ENCODE measurements around the gene AGXT2.
A peak's percentile ranks its signal among the peaks of the same experiment; 100 is the strongest.
"Not testable (repeated sequence)": the region's sequence is repeated elsewhere in the genome, so short reads cannot be mapped to it uniquely, and the experiment has no call there.

AGXT2 gene

DNA sequence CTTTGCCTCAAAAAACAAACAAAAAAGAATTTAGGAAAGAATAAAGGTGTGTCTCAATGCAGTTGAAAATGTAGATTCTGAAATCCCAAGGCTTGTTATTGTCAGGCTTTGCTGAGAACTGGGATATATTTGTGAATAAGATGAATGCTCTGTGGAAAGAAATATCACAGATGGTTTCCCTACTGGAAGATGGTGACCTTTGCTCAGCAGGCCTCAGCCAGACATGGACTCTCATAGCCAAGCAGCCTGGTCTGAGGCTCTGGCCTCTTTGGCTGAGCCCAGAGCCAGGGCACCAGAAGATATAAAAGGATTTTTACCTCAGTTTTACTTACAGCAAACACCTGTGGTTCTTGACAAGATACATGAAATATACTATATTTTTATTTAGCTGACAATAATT, 37.1 kb downstream of the AGXT2 start:
- no peak for DNase-seq

DNA sequence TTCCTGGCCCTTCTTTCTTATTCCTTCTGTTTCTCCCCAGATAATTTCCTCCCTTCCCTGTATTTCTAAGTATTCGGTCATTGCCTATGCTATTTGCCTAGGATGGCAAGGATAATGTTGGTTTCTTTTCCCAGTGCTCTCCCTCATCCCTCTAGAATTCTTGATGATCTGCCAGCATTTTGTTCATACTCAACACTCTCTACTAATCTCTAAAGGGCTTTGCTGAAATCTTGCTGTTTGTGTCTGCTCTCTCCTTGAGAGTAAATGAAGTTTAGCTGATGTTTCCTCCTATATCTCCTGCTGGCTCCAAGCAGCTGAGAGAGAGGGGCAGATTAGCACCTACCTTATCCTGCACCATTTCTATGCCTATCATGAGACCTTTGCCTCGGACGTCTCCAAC, 38.1 kb downstream of the AGXT2 start:
- no peak for DNase-seq

DNA sequence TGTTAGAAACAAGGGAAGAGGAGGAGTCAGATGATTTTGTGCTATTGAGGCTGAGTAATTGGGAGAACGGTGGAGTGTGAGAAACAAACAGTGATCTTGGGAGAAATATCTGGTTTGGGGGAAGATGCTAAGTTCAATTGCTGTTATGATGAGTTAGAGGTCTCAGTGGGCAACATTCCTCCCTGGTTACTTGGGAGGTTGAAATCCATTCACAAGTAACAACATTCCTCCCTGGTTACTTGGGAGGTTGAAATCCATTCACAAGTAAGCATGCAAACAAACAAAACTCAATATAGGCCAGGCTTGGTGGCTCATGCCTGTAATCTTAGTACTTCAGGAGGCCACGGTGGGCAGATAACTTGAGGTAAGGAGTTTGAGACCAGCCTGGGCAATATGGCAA, 38.7 kb downstream of the AGXT2 start:
- DNase-seq = no peak

DNA sequence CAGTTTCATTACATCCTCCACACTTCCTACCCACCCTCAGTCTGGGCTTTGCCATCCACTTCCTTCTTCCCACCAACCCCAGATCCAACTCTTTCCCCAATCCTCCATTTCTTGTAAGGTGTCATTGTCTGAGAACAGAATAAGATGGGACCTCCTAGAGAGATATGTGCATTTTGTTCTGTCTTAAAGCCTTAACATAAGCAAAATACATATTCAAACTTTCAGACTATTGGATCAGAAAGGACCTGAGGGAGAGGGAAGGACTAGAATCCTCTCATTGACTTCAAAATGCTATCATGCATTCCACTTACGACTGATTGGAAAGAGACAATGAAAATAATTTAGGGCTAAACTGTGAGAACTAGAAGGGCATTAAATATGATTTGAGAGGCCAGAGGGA, 43.0 kb downstream of the AGXT2 start:
- DNase-seq = no peak

DNA sequence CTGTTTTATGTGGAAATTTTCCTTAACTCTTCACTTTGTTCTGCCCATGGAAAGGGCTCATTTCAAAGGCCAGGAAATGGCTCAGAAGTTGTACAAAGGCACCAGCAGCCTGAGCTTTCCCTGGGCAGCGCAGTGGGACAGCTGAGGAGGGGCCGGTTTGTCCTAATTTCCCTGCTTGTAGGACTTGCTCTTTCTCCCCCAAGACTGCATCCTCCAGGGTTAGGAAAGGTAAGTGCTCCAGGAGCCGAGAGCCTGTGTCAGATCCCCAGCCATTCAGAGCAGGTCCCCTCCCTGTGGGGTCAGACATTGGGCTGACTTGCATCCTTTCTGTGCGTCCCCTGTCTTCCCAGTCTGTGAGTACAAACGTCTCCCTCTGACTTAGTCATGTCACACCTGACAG, 43.5 kb downstream of the AGXT2 start:
- no peak for DNase-seq

DNA sequence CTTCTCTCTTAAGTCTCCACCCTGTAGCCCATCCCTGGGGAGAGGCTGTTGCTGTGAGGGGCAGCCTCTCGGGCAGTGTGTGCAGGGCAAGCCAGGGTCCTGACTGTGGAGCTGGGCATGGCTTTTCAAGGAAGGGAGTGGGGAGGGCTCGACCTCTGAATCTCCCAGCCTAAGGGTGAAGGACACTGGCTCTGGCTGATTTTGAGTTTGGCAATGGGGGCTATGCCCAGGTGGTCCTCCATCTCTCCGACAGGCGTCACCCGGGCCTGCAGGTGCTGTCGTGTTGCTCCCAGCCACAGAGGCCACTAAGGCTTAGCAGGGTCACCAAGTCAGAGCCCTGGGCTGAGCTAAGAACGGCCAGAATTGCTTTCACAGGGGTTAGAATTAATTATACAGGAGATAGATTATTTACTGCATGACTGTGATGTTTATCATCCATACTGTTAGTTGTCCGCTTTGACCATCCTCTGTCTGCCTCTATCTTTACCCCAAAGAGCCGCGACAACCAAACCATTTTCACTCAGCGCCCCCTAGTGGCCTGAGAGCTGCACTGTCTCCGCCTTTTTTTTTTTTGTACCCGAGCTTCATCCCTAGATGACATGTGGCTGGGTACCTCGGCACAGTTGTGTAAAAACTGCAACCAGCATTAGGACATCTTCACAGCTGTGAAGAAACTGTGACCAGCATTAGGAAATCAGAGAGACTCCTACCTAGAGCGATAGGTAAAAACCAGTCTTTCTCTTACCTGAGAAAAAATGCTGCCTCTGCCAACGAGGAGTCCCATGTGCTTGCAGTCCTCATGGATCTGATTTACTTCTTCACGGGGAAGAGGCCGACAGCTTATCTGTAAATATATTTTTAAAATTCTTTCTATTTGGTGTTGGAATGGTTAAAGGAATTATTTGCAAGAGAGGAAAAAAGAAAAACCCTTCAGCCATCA, 44.5 kb downstream of the AGXT2 start:
- peak; percentile 16 for DNase-seq

DNA sequence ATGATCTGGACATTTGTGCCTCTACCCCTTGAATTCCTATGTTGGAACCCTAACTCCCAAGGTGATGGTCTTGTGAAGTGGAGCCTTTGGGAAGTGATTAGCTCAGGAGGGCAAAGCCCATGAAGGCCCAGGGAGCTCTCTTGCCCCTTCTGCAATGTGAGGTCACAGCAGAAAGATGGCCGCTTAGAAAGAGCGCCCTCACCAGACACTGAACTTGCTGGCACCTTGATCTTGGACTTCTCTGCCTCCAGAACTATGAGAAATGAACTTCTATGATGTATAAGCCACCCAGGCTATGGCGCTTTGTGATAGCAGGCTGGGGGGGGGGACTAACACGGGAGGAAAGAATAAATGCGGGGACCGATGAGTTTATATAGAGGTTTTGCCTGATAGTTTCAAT, 45.3 kb downstream of the AGXT2 start:
- DNase-seq = no peak

DNA sequence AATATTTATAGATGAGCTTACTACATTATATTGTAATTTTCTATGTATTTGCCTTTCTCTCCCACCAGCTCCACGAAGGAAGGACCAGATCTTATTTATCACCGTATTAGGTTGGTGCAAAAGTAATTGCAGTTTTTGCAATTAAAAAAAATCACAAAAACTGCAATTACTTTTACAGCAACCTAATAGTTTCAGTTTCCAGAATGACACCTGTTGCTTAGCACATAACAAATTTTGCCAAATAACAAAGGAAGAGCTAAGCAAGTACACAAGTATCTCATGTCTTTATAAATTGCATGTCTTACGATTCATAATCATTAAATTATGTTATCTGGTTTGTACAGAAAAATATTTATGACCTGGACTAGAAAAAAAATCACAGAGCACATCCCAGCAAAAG, 45.9 kb downstream of the AGXT2 start:
- no peak for DNase-seq

DNA sequence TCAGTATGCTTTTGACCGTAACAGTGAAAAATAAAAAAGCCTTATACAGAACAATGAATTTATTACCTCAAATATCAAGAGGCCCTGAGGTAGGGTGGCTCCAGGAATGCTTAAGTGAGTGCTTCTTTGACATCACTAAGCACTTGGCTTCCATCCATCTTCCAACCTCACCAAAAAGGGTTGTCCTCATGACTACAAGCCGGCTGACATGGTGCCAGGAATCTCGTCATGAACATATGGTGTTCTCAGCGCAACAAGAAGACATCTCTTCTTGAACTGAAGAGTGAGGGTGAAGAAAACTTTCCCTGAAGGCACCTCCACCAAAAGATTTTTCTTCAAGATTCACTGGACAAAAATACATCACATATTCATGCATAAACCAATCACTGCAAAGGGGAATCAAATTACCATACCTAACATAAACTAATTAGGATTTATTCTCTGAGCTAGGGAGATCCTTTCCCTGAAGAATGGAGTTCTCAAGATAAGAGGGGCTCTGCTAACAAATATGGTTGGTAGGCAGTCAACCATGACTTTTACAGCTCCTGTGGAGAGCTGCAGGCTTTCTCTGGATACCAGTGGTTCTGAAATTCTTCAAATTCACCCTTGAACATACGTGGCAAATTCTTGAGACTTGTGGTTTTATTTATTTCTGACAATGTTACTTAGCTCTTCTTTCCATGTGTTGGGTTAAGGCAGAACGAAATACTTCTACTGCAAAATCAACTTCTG, 49.5 kb downstream of the AGXT2 start:
- no peak for DNase-seq

DNA sequence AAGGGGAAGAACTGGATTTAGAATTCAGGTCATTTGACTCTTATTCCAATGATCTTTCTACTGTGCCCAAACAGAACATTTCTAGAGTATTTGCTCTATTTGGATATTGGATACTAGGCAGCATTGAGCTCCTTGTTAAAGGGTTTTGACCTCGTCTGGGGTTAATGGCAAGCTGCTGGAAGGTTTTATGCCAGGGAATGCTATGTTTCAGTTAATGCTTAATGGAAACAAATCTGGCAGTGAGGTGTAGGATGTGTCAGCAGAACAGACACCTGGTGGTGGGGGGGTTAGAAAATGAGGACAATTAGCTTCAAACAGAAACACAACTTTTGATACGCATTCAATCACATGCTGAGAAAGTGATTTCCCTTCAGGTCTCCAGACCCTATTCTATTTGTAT, 51.5 kb downstream of the AGXT2 start:
- DNase-seq = no peak

DNA sequence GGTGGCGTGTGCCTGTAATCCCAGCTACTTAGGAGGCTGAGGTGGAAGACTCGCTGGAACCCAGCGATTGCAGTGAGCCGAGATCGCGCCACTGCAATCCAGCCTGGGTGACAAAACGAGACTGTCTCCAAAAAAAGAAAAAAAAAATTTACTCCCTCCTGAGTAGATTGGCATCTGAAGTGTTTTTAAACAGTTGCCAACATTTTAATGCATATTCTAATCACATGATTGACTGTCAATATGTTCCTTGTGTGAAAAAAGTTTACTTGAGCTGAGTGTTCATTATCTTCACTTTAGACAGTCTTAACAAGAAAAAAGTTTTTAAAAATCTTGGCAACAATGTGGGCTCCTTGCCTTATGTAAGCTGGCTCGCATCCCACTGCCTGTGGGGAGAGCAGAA, 53.8 kb downstream of the AGXT2 start:
- no peak for DNase-seq

DNA sequence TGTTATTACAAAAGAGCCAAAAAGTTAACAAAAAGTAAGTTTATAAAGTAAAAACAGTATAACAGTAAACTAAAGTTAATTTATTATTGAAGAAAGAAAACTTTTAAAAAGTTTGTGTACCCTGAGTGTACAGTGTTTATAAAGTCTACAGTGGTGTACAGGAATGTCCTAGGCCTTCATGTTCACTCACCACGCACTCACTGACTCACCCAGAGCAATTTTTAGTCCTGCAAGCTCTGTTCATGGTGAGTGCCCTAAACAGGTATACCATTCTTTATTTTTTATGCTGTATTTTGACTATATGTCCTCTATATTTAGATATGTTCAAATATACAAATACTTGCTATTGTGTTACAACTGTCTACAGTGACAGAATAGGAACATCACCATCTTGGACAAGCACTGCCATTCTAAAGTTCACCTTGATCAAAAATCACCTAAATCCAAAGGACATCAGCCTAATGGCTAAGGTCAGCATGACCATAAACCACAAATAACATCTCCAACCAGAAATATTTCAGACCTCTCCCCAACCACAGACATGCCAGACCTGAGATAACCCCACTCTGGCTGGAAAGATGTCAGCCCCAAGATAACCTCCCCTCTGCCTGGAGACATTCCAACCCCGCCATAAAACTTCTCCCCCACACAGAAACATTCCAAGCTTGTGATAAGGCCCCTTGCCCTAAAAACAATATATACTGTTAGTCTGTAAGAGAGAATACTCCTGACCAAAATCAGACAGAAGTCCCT, 56.1 kb downstream of the AGXT2 start:
- DNase-seq = no peak

DNA sequence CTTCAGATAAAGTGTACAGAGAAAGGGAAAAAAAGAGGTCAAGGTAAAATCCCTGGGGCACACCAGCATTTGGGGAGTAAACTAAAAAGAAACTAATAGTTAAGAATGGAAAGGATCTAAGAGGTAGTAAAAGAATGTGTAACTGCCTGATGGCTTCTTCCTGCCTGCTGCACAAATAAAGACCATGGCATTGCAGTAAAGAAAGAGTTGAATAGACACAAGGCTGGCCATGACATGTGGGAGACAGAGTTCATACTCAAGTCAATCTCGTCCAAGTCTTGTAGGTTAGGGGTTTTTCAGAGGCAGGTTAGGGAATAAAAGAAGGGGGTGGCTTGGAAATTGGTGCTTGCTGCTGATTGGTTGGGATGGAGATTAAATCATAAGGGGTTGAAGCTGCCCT, 60.8 kb downstream of the AGXT2 start:
- no peak for DNase-seq

DNA sequence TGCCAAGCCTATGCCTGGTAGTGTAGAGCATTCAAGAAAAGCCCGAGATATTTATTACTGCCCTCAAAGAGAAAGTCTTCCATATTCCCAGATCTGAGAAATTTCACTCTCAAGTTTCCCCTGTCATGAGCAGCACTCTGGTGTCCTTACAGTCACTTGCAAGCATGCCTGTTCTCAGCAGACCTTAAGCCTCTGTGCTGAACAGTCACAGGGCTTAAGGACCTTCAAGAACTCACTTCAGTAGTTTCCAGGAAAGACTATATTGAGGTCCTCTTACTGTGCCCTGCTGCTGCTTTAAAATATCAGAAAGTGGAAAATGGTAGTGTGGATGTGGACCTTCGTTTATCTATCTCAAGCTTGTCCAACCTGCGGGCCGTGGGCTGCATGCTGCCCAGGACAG, 64.9 kb downstream of the AGXT2 start:
- DNase-seq = no peak

DNA sequence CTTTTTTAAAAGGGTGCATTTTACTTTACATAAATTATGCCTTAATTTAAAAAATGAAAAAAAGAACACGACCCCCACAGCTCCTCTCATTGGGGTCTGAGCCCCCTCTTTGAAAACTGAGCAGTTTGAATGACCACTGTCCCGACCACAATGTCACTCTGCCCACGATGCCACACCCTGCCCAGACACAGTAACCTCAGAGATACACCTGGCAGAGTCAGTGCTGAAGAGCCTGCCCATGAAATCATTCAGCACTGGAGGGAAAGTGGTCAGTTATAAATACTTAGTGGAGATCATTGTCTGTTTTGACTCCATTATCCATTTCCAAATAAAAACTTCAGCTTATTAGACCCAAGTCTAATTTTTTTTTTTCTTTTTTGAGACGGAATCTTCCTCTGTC, 69.1 kb downstream of the AGXT2 start:
- no peak for DNase-seq

DNA sequence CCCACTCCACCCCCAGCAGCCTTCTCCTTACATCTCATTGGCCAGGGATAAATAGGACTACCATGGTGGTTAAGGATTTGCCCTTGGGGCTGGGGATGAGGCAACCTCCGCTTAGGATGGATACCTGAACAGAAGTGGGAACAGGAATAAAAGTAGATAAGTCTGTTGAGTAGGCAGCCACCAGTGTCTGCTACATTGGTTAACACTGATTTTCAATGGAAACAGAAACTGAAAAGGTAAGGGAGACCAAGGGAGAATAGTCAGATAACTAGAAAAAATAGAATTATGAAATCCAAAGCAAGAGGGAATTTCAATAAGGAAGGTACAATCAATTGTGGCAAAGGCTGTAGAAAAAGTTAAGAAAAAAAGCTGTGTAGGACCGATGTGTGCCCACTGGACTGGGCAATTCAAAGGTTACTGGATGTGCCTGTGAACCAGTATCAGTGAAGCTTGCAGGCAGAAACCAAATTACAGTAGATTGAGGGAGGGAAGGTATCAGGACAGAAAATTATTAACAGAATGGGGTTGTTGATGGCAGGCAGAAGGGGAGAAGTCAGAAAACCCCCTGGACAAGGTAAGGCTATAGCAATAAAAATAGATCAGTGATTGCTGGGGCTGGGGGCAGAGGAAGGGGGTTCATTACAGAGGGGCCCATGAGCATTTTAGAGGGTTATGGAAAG, 69.7 kb downstream of the AGXT2 start:
- no peak for DNase-seq

DNA sequence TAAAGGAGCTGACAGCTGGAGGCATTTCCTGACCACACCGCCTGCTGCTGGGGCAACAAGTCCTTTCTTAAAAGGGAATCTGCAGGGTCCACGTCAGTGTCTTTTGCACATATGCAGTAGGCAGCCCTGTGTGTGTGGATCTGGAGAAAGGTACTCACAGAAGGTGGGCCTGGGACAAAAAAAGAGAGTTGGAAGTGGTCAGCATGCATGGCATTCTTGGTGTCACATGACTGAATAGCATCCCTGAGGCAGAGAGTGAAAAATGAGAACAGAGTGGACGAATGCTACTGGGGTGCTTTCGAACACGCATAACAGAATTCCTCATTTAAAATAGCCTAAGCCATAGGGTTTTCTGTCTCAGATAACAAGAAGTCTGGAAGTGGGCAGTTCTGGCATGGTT, 71.4 kb downstream of the AGXT2 start:
- no peak for DNase-seq

DNA sequence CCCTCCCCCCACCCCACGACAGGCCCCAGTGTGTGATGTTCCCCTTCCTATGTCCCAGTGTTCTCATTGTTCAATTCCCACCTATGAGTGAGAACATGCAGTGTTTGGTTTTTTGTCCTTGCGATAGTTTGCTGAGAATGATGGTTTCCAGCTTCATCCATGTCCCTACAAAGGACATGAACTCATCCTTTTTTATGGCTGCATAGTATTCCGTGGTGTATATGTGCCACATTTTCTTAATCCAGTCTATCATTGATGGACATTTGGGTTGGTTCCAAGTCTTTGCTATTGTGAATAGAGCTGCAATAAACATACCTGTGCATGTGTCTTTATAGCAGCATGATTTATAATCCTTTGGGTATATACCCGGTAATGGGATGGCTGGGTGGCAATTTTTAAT, 76.1 kb downstream of the AGXT2 start:
- DNase-seq = not testable (repeated sequence)

DNA sequence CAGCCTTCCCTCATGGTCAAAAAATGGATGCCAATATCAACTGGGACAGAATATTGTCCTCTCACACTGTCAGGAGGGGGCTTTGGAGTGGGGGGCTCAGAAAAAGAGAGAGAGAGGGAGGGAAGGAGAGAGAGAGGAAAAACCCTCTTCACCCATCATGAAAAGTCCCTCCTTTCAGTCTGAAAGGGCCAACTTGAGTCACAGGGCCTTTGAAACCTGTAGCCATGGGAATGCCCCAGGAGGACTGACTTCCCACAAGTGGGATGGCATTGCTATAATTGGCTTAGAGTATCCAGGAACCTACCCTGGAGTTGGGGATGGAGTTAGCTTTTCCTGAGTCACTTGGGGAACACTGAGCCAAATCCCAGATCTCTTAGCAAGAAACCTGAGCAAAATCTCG, 77.2 kb downstream of the AGXT2 start:
- no peak for DNase-seq

DNA sequence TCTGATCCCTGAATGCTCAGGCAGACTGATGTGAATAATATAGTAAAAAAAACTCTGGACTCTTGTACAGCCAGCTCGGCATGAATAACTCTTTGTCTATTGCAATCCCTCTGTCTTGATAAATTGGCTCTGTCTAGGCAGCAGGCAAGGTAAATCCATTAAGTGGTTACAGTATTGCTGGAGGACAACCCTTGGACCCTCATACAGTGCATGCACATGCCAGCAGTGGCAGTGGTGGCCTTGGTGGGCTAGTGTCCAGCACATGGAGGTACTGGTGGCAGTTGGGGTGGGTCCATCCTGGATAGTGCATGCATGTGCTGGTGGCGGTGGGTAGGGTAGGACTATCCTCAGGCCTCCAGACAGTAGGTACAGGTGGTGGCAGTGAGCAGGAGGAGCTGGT, 79.5 kb downstream of the AGXT2 start:
- no peak for DNase-seq

DNA sequence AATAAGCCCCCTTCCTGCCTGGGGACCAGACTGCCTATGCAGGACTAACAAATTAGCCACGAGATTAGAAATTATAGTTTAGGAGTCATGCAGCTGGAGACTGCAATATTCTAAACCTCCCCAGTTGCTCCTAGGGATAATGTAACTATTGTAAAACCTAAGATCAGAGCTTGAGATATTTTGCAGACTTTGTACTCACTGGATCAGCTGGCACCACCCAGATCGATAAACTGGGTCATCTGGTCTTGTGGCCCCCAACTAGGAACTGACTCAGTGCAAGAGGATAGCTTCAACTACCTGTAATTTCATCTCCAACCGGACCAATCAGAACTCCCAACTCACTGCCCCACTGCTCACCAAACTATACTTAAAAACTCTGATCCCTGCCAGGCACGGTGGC, 80.2 kb downstream of the AGXT2 start:
- no peak for DNase-seq

DNA sequence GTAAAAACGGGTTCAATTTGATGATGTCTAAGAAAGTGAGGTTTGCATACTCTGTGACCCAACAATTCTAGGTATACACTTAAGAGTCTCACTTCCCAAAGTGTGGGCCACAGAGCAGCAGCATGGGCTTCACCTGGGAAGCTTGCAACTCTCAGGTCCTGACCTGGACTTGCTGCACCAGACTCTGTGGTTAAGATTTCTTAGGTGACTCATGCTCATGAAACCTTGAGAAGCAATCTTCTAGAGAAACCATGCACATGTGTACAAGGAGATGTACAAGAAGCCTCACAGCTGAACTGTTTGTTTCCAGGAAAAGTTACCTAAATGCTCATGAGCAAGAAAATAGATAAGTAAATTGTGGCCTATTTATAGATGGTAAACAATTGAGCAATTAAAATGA, 88.4 kb downstream of the AGXT2 start:
- no peak for DNase-seq
